Measurements from ENCODE around the gene TMEM39A.

Gene TMEM39A

DNA sequence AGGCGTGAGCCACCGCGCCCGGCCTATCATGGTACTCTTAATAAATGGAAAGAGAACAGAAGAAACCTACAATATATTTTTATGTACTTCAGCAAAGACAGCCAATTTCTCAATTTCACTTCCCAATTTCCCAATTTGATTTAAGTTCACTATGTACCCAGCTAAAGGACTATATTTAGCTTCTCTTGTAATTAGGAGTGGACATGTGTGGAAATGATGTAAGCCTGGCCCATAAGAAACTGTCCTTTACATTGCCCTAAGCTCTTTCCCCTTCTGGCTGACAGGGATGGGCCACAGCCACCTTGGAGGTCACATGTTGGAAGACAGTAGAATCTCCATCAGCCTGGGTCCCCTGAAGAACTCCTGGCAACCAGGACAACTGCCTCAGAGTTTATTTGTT is 6.2 kb downstream of the TMEM39A start:
- Histone ChIP-seq H3K9me3 (no peaks in the 10 kb centered on the region), H3K27ac (no peak overlapping the region), H3K36me3 (peaks cover 43 to 89% (median 70%) of the 10 kb centered on the region in 3 donors), H3K27me3 (no peaks in the 10 kb centered on the region), H3K4me1 (peaks cover 0 to 32% (median 22%) of the 10 kb centered on the region in 4 donors), H3K4me3 (no peak overlapping the region)
- TF ChIP-seq CTCF (IDR thresholded peaks at IDR 0.05): no peak
- intact Hi-C loops (cut with DNase I; ENCODE audit: low total_unique reads): no loop called here
- peak in 1 of 2 donors; percentile 25 for DNase-seq

DNA sequence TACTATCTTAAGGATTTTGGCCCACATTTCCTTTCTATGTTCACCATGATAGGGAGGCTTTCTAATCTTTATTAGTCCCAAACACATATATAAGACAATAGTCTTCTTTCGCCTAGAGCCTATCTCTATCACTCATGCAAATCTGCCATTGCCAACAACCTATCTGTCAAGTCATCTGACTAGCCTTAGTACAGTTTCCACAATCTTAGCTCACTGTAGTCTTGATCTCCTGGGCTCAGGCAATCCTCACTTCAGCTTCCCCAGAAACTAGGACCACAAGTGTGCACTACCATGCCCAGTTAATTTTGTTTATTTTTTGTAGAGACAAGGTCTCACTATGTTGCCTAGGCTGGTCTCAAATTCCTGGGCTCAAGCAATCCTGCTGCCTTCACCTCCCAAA is 6.9 kb downstream of the TMEM39A start:
- intact Hi-C loops (cut with DNase I; ENCODE audit: low total_unique reads): no loop called here
- Histone ChIP-seq H3K4me1 (peaks cover 0 to 25% (median 15%) of the 10 kb centered on the region in 4 donors), H3K36me3 (peaks cover 50 to 97% (median 75%) of the 10 kb centered on the region in 3 donors), H3K27me3 (no peaks in the 10 kb centered on the region), H3K4me3 (no peak overlapping the region), H3K9me3 (no peaks in the 10 kb centered on the region), H3K27ac (no peak overlapping the region)
- DNase-seq: no peak
- no peak for TF ChIP-seq CTCF (IDR thresholded peaks at IDR 0.05)

DNA sequence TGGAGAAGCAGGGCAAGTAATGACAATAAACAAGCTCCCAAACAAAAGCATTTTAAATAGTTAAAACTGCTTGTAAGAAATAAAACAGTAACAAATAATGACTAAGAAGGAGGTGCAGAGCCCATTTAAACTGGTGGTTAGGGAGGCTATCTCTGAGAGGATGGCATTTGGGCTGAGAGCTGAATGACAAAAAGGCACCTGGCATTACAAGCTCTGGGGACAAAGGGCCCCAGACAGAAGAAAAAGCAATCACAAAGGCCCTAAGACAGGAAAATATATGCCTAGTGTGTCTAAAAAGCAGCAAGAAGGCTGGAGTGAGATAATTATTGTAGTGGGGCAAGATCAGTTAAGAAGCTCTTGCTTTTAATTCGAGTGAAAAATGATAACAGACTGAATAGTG is 9.6 kb downstream of the TMEM39A start:
- peaks cover 70 to 98% (median 77%) of the 10 kb centered on the region in 3 donors for H3K36me3 ChIP-seq
- TF ChIP-seq CTCF (IDR thresholded peaks at IDR 0.05): no peak
- intact Hi-C loops (cut with DNase I; ENCODE audit: low total_unique reads): no loop called here
- no peaks in the 10 kb centered on the region for H3K27me3 ChIP-seq
- DNase-seq: no peak
- H3K4me1 ChIP-seq: peaks cover 0 to 7% (median 0%) of the 10 kb centered on the region in 4 donors
- H3K27ac ChIP-seq: no peak overlapping the region
- no peak overlapping the region for H3K4me3 ChIP-seq
- no peaks in the 10 kb centered on the region for H3K9me3 ChIP-seq

- no peaks in the 10 kb centered on the region for H3K27me3 ChIP-seq
- H3K27ac ChIP-seq: no peak overlapping the region
- H3K4me3 ChIP-seq: no peak overlapping the region
- intact Hi-C loops (cut with DNase I; ENCODE audit: low total_unique reads): no loop called here
- no peaks in the 10 kb centered on the region for H3K4me1 ChIP-seq
- TF ChIP-seq CTCF (IDR thresholded peaks at IDR 0.05): no peak
- no peak for DNase-seq
- peaks cover 73 to 87% (median 76%) of the 10 kb centered on the region in 3 donors for H3K36me3 ChIP-seq
- no peaks in the 10 kb centered on the region for H3K9me3 ChIP-seq
These were observed 18.8 kb downstream of the TMEM39A start for GRCh38 chr3:119444590-119444989.

DNA sequence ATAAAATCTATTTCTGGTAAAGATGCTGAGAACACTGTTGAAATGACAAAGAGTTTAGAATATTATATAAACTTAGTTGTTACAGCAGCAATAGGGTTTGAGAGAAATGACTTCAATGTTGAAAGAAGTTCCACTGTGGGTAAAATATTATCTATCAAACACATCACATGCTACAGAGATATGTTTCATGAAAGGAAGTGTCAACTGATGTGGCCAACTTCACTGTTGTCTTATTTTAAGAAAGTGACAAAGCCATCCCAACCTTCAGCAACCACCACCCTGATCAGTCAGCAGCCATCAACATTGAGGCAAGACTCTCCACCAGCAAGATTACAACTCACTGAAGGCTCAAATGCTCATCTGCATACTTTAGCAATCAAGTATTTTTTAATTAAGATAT is 20.2 kb downstream of the TMEM39A start:
- Histone ChIP-seq H3K4me1 (no peaks in the 10 kb centered on the region), H3K4me3 (no peak overlapping the region), H3K9me3 (no peaks in the 10 kb centered on the region), H3K36me3 (peaks cover 63 to 82% (median 68%) of the 10 kb centered on the region in 3 donors), H3K27me3 (no peaks in the 10 kb centered on the region), H3K27ac (no peak overlapping the region)
- intact Hi-C loops (cut with DNase I; ENCODE audit: low total_unique reads): no loop called here
- DNase-seq: no peak
- no peak for TF ChIP-seq CTCF (IDR thresholded peaks at IDR 0.05)

DNA sequence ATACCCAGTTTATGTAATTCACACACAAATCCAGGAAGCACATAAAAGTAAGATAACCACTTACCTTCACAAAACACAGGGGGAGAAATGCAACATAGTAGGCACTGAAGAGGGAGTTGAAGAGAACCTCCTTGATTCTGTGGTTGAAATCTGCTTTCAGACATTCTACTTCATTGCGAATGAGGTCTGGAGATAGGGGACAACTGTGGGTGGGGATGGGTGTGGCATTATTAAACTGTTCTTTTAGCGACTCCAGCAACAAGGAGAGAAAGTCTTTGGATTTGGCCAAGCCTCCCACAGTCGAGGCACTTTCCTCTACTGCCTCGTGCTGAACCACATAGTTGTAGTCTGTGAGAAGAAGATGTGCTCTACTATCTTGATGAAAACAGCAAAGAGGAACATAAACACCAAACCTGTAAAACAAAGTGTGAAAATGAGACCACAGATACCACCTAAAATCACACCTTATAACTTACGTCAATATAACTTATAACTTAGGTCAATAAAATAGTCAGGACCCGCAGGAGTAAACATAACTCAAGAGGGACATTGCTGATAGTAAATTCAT is 25.6 kb downstream of the TMEM39A start:
- H3K27me3 ChIP-seq: no peaks in the 10 kb centered on the region
- intact Hi-C loops (cut with DNase I; ENCODE audit: low total_unique reads): no loop called here
- no peak overlapping the region for H3K27ac ChIP-seq
- peaks cover 70 to 90% (median 78%) of the 10 kb centered on the region in 3 donors for H3K36me3 ChIP-seq
- DNase-seq: no peak
- no peaks in the 10 kb centered on the region for H3K9me3 ChIP-seq
- no peaks in the 10 kb centered on the region for H3K4me1 ChIP-seq
- TF ChIP-seq CTCF (IDR thresholded peaks at IDR 0.05): no peak
- H3K4me3 ChIP-seq: no peak overlapping the region
